ENCODE measurements around the gene MRPL58.

- TF ChIP-seq, protein P1, sequence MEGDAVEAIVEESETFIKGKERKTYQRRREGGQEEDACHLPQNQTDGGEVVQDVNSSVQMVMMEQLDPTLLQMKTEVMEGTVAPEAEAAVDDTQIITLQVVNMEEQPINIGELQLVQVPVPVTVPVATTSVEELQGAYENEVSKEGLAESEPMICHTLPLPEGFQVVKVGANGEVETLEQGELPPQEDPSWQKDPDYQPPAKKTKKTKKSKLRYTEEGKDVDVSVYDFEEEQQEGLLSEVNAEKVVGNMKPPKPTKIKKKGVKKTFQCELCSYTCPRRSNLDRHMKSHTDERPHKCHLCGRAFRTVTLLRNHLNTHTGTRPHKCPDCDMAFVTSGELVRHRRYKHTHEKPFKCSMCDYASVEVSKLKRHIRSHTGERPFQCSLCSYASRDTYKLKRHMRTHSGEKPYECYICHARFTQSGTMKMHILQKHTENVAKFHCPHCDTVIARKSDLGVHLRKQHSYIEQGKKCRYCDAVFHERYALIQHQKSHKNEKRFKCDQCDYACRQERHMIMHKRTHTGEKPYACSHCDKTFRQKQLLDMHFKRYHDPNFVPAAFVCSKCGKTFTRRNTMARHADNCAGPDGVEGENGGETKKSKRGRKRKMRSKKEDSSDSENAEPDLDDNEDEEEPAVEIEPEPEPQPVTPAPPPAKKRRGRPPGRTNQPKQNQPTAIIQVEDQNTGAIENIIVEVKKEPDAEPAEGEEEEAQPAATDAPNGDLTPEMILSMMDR (IDR thresholded peaks at IDR 0.05; ENCODE audit: poor library complexity): no peak
- no peak for TF ChIP-seq EZH2phosphoT487 (IDR thresholded peaks at IDR 0.05; ENCODE audit: low read depth, severe bottlenecking, unreplicated experiment)
These were observed 21.1 kb downstream of the MRPL58 start for GRCh38 chr17:75033346-75034235.
